PC-3 (cell line): ENCODE data around the gene STEAP1B. TPM values are rescaled to one million over a fixed set of nuclear protein-coding genes. Genes with fewer than 3 reads are reported as not detected.

Source experiments
- ATAC-seq: fragments of 200-7000 bp; cut with Tn5 transposase; 2 replicates; pipeline ENCODE4 v1.9.1; 2020; ENCODE audit warnings: mild to moderate bottlenecking, moderate library complexity
- BruUV-seq: library from RNA; stranded (reverse); fragments of 400-500 nt; replicated peaks from 2 replicates; lab custom pipeline; 2021; lab: Mats Ljungman, UMichigan
- CTCF ChIA-PET: fragments of 300-600 bp; sonication (Branson Sonifier 250); formaldehyde crosslinking; loops from one replicate; lab custom pipeline; 2022; ENCODE audit warnings: antibody characterized with exemption; lab: Charles Lee
- POLR2A ChIA-PET: fragments of 300-600 bp; sonication (Branson Sonifier 250); formaldehyde crosslinking; loops from one replicate; lab custom pipeline; 2022; ENCODE audit warnings: antibody characterized with exemption; ENCODE audit not compliant: unreplicated experiment; lab: Charles Lee
- DNase-seq: peaks from one replicate; pipeline ENCODE4 v3.0.0-alpha.2; 2015
- H2AFZ ChIP-seq: fragments of 300-600 bp; sonication (generic); 2 replicates; pipeline ENCODE4 v1.6.0; 2016; ENCODE audit warnings: antibody characterized with exemption, low read length
- H3F3A ChIP-seq: fragments of 300-600 bp; sonication (generic); one replicate; pipeline ENCODE4 v1.6.0; 2017; ENCODE audit warnings: antibody characterized with exemption, low read length, control low read depth, mild to moderate bottlenecking; ENCODE audit not compliant: unreplicated experiment
- H3K27ac ChIP-seq: fragments of 300-600 bp; sonication (generic); 2 replicates; pipeline ENCODE4 v1.5.1; 2016; ENCODE audit warnings: mild to moderate bottlenecking, low read length
- H3K27me3 ChIP-seq: fragments of 300-600 bp; sonication (generic); 2 replicates; pipeline ENCODE4 v1.6.1; 2016; ENCODE audit warnings: low read length, mixed read lengths
- H3K36me3 ChIP-seq: fragments of 300-600 bp; sonication (generic); 2 replicates; pipeline ENCODE4 v1.6.1; 2016; ENCODE audit warnings: low read depth, mixed run types, low read length, mixed read lengths
- H3K4me1 ChIP-seq: fragments of 300-600 bp; sonication (generic); 2 replicates; pipeline ENCODE4 v1.5.1; 2016; ENCODE audit warnings: low read length; ENCODE audit not compliant: insufficient read depth
- H3K4me2 ChIP-seq: fragments of 300-600 bp; sonication (generic); 2 replicates; pipeline ENCODE4 v1.6.0; 2016; ENCODE audit warnings: low read length
- H3K4me3 ChIP-seq: fragments of 300-600 bp; sonication (generic); 2 replicates; pipeline ENCODE4 v1.5.1; 2016; ENCODE audit warnings: mild to moderate bottlenecking, low read length, mixed read lengths
- H3K79me2 ChIP-seq: fragments of 300-600 bp; sonication (generic); 2 replicates; pipeline ENCODE4 v1.6.1; 2017; ENCODE audit warnings: low read length, mixed read lengths
- H3K9ac ChIP-seq: fragments of 300-600 bp; sonication (generic); 2 replicates; pipeline ENCODE4 v1.6.0; 2016; ENCODE audit warnings: mild to moderate bottlenecking, low read length
- H3K9me2 ChIP-seq: fragments of 300-600 bp; sonication (generic); replicated peaks from 2 replicates; pipeline ENCODE4 v1.6.1; 2016; ENCODE audit warnings: mixed run types, low read length, mixed read lengths
- H3K9me3 ChIP-seq: fragments of 300-600 bp; sonication (generic); 2 replicates; pipeline ENCODE4 v1.6.1; 2016; ENCODE audit warnings: low read length, mixed read lengths
- H4K20me1 ChIP-seq: fragments of 300-600 bp; sonication (generic); 2 replicates; pipeline ENCODE4 v1.6.1; 2016; ENCODE audit warnings: low read length, mixed read lengths
- EZH2 ChIP-seq: fragments of 300-600 bp; sonication (generic); IDR thresholded peaks from one replicate; pipeline ENCODE4 v1.6.1; 2017; ENCODE audit warnings: antibody characterized with exemption, mild to moderate bottlenecking, low read length; ENCODE audit not compliant: unreplicated experiment
- EZH2phosphoT487 ChIP-seq: fragments of 300-600 bp; sonication (generic); IDR thresholded peaks from 2 replicates; pipeline ENCODE4 v1.6.1; 2018; ENCODE audit warnings: mild to moderate bottlenecking, antibody characterized with exemption, low read length, borderline replicate concordance
- intact Hi-C: fragments of 100-400 bp; cut with micrococcal nuclease; formaldehyde crosslinking; loops from 2 replicates; pipeline ENCODE4 v1.9.0; 2023
- total RNA-seq: library from RNA; depleted of rRNA; stranded (reverse); fragments of >200 nt; gene quantifications from 2 replicates; pipeline ENCODE4 v1.2.3, GENCODE V29; 2014
- TF ChIP-seq, protein P1 (sequence below): fragments of 300-600 bp; sonication (generic); conservative IDR thresholded peaks from 2 replicates; pipeline ENCODE4 v1.5.1; 2017; ENCODE audit warnings: antibody characterized with exemption, low read depth, mild to moderate bottlenecking, low read length

STEAP1B gene
- total RNA-seq, 1 experiment from 2014 or later = 0.47 TPM

DNA sequence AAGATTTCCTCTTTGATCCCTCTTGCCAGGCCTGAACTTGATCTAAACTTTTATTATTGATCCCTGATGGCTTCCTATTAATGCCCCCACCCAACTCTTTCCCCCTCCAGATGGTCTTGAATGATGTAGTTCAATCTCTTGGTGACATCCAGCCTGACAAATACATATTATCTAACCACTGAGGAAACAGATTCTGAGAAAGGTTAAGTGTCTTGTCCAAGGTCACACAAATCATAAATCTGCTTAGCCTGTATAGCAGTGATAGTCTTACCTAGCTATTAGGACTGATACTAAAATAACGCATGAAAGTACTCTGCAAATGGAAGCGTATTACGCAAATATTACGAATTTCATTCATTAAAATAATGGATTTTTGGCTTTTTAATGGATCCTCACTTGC, 22.7 kb downstream of the STEAP1B start:
- Histone ChIP-seq H3K4me1 (no peaks in the 10 kb centered on the region), H3K79me2 (no peaks in the 10 kb centered on the region), H4K20me1 (no peaks in the 10 kb centered on the region), H3K36me3 (no peaks in the 10 kb centered on the region), H3F3A (no peaks in the 10 kb centered on the region), H3K4me3 (no peak overlapping the region), H3K27ac (no peak overlapping the region), H3K27me3 (no peaks in the 10 kb centered on the region), H3K4me2 (no peak overlapping the region), H3K9ac (no peak overlapping the region), H2AFZ (no peak overlapping the region), H3K9me2 (no peaks in the 10 kb centered on the region), H3K9me3 (no peaks in the 10 kb centered on the region)
- ChIA-PET CTCF (no interaction called here), POLR2A (no interaction called here)
- BruUV-seq = no TSS peak
- DNase-seq (no peak), ATAC-seq (no peak)
- intact Hi-C loops = no loop called here
- TF ChIP-seq EZH2phosphoT487 = no peak
- no peak for TF ChIP-seq EZH2
- TF ChIP-seq, protein P1, sequence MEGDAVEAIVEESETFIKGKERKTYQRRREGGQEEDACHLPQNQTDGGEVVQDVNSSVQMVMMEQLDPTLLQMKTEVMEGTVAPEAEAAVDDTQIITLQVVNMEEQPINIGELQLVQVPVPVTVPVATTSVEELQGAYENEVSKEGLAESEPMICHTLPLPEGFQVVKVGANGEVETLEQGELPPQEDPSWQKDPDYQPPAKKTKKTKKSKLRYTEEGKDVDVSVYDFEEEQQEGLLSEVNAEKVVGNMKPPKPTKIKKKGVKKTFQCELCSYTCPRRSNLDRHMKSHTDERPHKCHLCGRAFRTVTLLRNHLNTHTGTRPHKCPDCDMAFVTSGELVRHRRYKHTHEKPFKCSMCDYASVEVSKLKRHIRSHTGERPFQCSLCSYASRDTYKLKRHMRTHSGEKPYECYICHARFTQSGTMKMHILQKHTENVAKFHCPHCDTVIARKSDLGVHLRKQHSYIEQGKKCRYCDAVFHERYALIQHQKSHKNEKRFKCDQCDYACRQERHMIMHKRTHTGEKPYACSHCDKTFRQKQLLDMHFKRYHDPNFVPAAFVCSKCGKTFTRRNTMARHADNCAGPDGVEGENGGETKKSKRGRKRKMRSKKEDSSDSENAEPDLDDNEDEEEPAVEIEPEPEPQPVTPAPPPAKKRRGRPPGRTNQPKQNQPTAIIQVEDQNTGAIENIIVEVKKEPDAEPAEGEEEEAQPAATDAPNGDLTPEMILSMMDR = no peak

DNA sequence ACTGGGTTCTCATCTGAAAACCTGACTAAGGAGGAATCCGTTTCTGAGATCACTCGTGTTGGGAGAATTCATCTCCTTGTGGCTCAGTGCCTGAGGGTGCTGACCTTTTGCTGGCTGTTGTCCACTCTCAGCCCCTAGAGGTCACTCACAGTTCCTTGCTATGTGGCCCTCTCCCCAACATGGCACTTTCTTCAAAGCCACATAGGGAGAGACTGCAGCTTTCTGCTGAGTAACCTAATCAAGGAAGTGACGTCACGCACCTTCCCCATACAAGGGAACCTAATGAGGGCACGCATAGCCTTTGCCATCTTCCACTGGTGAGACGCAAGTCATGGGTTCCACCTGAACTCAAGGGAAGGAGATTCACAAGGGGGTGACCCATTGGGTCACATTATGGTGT, 23.2 kb downstream of the STEAP1B start:
- Histone ChIP-seq H3K9me3 (no peaks in the 10 kb centered on the region), H3K79me2 (no peaks in the 10 kb centered on the region), H3K27me3 (no peaks in the 10 kb centered on the region), H3K36me3 (no peaks in the 10 kb centered on the region), H3K4me3 (no peak overlapping the region), H3K27ac (no peak overlapping the region), H2AFZ (no peak overlapping the region), H3K9me2 (no peaks in the 10 kb centered on the region), H3F3A (no peaks in the 10 kb centered on the region), H3K4me1 (no peaks in the 10 kb centered on the region), H3K9ac (no peak overlapping the region), H3K4me2 (no peak overlapping the region), H4K20me1 (no peaks in the 10 kb centered on the region)
- no TSS peak for BruUV-seq
- ATAC-seq (no peak), DNase-seq (no peak)
- CTCF ChIA-PET = no interaction called here
- intact Hi-C loops = no loop called here
- POLR2A ChIA-PET = no interaction called here
- TF ChIP-seq EZH2phosphoT487 = no peak
- TF ChIP-seq, protein P1 = no peak

DNA sequence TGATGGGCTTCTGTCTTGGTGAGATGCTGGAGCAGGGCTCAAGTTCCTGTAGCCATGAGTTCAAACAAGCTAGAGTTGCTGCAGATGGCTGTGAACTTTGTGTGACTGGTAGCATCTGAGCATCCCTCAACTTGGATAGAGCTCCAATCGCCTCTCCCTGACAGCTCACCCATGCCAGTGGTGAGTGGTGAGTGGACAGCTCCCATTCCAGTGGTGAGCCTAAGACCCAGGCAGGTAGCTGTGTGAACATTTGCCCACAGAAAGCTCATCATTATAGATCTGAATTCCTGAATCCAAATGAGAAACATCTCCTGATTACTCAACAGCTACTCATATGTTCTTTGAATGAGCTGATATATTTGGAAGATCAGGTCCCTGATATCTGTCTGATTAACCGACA, 25.3 kb downstream of the STEAP1B start:
- H4K20me1 ChIP-seq = no peaks in the 10 kb centered on the region
- ChIA-PET POLR2A (interaction anchor here (0.5 kb wide), 1 partner anchor 600 kb away, joined by 4 read pairs; no protein-coding TSS in a partner anchor), CTCF (no interaction called here)
- H3K79me2 ChIP-seq = no peaks in the 10 kb centered on the region
- H3K27me3 ChIP-seq = no peaks in the 10 kb centered on the region
- H3K4me3 ChIP-seq = no peak overlapping the region
- intact Hi-C loops = no loop called here
- no peak for DNase-seq
- no peaks in the 10 kb centered on the region for H3K4me1 ChIP-seq
- no peaks in the 10 kb centered on the region for H3K9me3 ChIP-seq
- ATAC-seq = no peak
- no peak overlapping the region for H3K4me2 ChIP-seq
- BruUV-seq = no TSS peak
- H3F3A ChIP-seq = no peaks in the 10 kb centered on the region
- no peak overlapping the region for H3K9ac ChIP-seq
- no peak overlapping the region for H3K27ac ChIP-seq
- no peak for TF ChIP-seq EZH2
- TF ChIP-seq, protein P1 = no peak
- no peak for TF ChIP-seq EZH2phosphoT487
- no peak overlapping the region for H2AFZ ChIP-seq
- H3K36me3 ChIP-seq = no peaks in the 10 kb centered on the region
- no peaks in the 10 kb centered on the region for H3K9me2 ChIP-seq
